ENCODE results near the gene PTPN22. TPM values are rescaled to one million over a fixed set of nuclear protein-coding genes. Genes with fewer than 3 reads are reported as not detected.

The PTPN22 gene
- total RNA-seq, result 1 to 10 TPM; 1.1 to 5.7 (median 1.9) TPM

GRCh38 chr1:113871597-113872113 is at the start of gene PTPN22:
PTPN22 (minus strand) TSS chr1:113871712.
- Histone ChIP-seq H3K9me3 (no peaks in the 10 kb centered on the region), H3K4me1 (peaks cover 6 to 49% (median 10%) of the 10 kb centered on the region in 3 donors), H3K27ac (peak within 1 kb of the TSS; percentile 58 to 78 (median 68)), H3K4me3 (peak within 1 kb of the TSS in 3 of 4 donors; percentile 1 to 39 (median 23)), H3K36me3 (no peaks in the 10 kb centered on the region), H3K27me3 (no peaks in the 10 kb centered on the region)
- 57 to 75% methylated on average over 3 to 4 of the region's 4 CpGs for WGBS, 2 donors
- TF ChIP-seq POLR2A (IDR thresholded peaks at IDR 0.05) (peak in 2 of 4 donors; percentile 43 to 71), CTCF (IDR thresholded peaks at IDR 0.05) (no peak)
- intact Hi-C loops (cut with DNase I), result no loop called here
- DNase-seq, result no peak

GRCh38 chr1:113918243-113918642 is 46.7 kb upstream of the PTPN22 start:
- H3K9me3 ChIP-seq, result no peaks in the 10 kb centered on the region
- peaks cover 0 to 15% (median 0%) of the 10 kb centered on the region in 4 donors for H3K27me3 ChIP-seq
- no peak overlapping the region for H3K4me3 ChIP-seq
- no peak for DNase-seq
- intact Hi-C loops (cut with DNase I), result no loop called here
- no peak for TF ChIP-seq CTCF (IDR thresholded peaks at IDR 0.05)
- TF ChIP-seq POLR2A (IDR thresholded peaks at IDR 0.05), result no peak
- H3K27ac ChIP-seq, result no peak overlapping the region
- H3K36me3 ChIP-seq, result no peaks in the 10 kb centered on the region
- peaks cover 0 to 1% (median 0%) of the 10 kb centered on the region in 3 donors for H3K4me1 ChIP-seq

- H3K4me3 ChIP-seq, result no peak overlapping the region
- 82 to 90% methylated on average over 2 of the region's 2 CpGs for WGBS, 2 donors
- no peak overlapping the region for H3K27ac ChIP-seq
- TF ChIP-seq POLR2A (IDR thresholded peaks at IDR 0.05) (no peak), CTCF (IDR thresholded peaks at IDR 0.05) (no peak)
- peaks cover 0 to 15% (median 0%) of the 10 kb centered on the region in 4 donors for H3K27me3 ChIP-seq
- intact Hi-C loops (cut with DNase I), result no loop called here
- peaks cover 0 to 2% (median 0%) of the 10 kb centered on the region in 3 donors for H3K36me3 ChIP-seq
- H3K4me1 ChIP-seq, result peaks cover 0 to 8% (median 0%) of the 10 kb centered on the region in 3 donors
- H3K9me3 ChIP-seq, result no peaks in the 10 kb centered on the region
- DNase-seq, result no peak
Measured at GRCh38 chr1:113917400-113918082, 46.0 kb upstream of the PTPN22 start.

- H3K27ac ChIP-seq, result no peak overlapping the region
- peaks cover 0 to 9% (median 0%) of the 10 kb centered on the region in 3 donors for H3K4me1 ChIP-seq
- peaks cover 0 to 7% (median 0%) of the 10 kb centered on the region in 3 donors for H3K36me3 ChIP-seq
- no peak for DNase-seq
- TF ChIP-seq CTCF (IDR thresholded peaks at IDR 0.05) (no peak), POLR2A (IDR thresholded peaks at IDR 0.05) (no peak)
- H3K27me3 ChIP-seq, result peaks cover 0 to 14% (median 0%) of the 10 kb centered on the region in 4 donors
- WGBS, 2 donors, result 85 to 97% methylated on average over 4 to 5 of the region's 5 CpGs
- no peak overlapping the region for H3K4me3 ChIP-seq
- intact Hi-C loops (cut with DNase I), result no loop called here
- H3K9me3 ChIP-seq, result no peaks in the 10 kb centered on the region
Measured at GRCh38 chr1:113916974-113917373, 45.5 kb upstream of the PTPN22 start.

- TF ChIP-seq POLR2A (IDR thresholded peaks at IDR 0.05), result no peak
- TF ChIP-seq CTCF (IDR thresholded peaks at IDR 0.05), result no peak
- H3K4me3 ChIP-seq, result no peak overlapping the region
- H3K36me3 ChIP-seq, result peaks cover 0 to 35% (median 13%) of the 10 kb centered on the region in 3 donors
- no peaks in the 10 kb centered on the region for H3K9me3 ChIP-seq
- 82 to 83% methylated on average over 5 of the region's 5 CpGs for WGBS, 2 donors
- no peak for DNase-seq
- no peak overlapping the region for H3K27ac ChIP-seq
- intact Hi-C loops (cut with DNase I), result no loop called here
- no peaks in the 10 kb centered on the region for H3K27me3 ChIP-seq
- peaks cover 0 to 9% (median 0%) of the 10 kb centered on the region in 3 donors for H3K4me1 ChIP-seq
Measured at GRCh38 chr1:113913887-113914664, 42.6 kb upstream of the PTPN22 start.
